Calu3 (cell line): ENCODE results near the gene HAUS6. TPM values are rescaled to one million over a fixed set of nuclear protein-coding genes. Genes with fewer than 3 reads are reported as not detected.

Source experiments
- BruUV-seq: library from RNA; stranded (reverse); fragments of 400-500 nt; replicated peaks from 2 replicates; lab custom pipeline; 2021; lab: Mats Ljungman, UMichigan
- CTCF ChIA-PET: fragments of 300-600 bp; sonication (Branson Sonifier 250); formaldehyde crosslinking; loops from one replicate; lab custom pipeline; 2022; ENCODE audit warnings: antibody characterized with exemption; lab: Charles Lee
- DNase-seq: peaks from one replicate; pipeline ENCODE4 v3.0.0; 2022
- H3K27ac Mint-ChIP-seq: one replicate; pipeline ENCODE4 v1.8.0; 2022; ENCODE audit warnings: mixed read lengths; ENCODE audit not compliant: unreplicated experiment
- H3K27me3 Mint-ChIP-seq: one replicate; pipeline ENCODE4 v1.8.0; 2022; ENCODE audit warnings: mixed read lengths; ENCODE audit not compliant: unreplicated experiment
- H3K36me3 Mint-ChIP-seq: one replicate; pipeline ENCODE4 v1.8.0; 2022; ENCODE audit warnings: mild to moderate bottlenecking, moderate library complexity, mixed read lengths; ENCODE audit not compliant: insufficient read depth, unreplicated experiment
- H3K4me1 Mint-ChIP-seq: one replicate; pipeline ENCODE4 v1.8.0; 2022; ENCODE audit warnings: mild to moderate bottlenecking, low read depth, mixed read lengths; ENCODE audit not compliant: unreplicated experiment
- H3K4me3 Mint-ChIP-seq: one replicate; pipeline ENCODE4 v1.8.0; 2022; ENCODE audit warnings: mild to moderate bottlenecking, low read depth, moderate library complexity, mixed read lengths; ENCODE audit not compliant: unreplicated experiment
- H3K9me3 Mint-ChIP-seq: one replicate; pipeline ENCODE4 v1.8.0; 2022; ENCODE audit warnings: low read depth, mixed read lengths; ENCODE audit not compliant: unreplicated experiment
- CTCF ChIP-seq: fragments of 200-600 bp; IDR thresholded peaks from one replicate; pipeline ENCODE4 v1.8.0; 2022; ENCODE audit warnings: antibody characterized with exemption; ENCODE audit not compliant: unreplicated experiment
- intact Hi-C: fragments of 100-400 bp; cut with micrococcal nuclease; formaldehyde crosslinking; loops from one replicate; pipeline ENCODE4 v1.10.0; 2022; ENCODE audit not compliant: unreplicated experiment
- total RNA-seq: library from RNA; stranded (reverse); gene quantifications from 2 replicates; pipeline ENCODE4 v1.2.3, GENCODE V29; 2022

HAUS6 gene
- total RNA-seq, 1 experiment from 2014 or later = 15.7 TPM

GRCh38 chr9:19009391-19009965, 93.2 kb downstream of the HAUS6 start:
- DNase-seq = no peak
- Mint-ChIP-seq H3K9me3 (no peaks in the 10 kb centered on the region), H3K4me1 (no peaks in the 10 kb centered on the region), H3K36me3 (no peaks in the 10 kb centered on the region), H3K27ac (no peak overlapping the region), H3K4me3 (no peak overlapping the region), H3K27me3 (no peaks in the 10 kb centered on the region)
- no peak for TF ChIP-seq CTCF
- CTCF ChIA-PET = interaction anchor here (1.3 kb wide), 1 partner anchor 13 kb away, joined by 5 read pairs; no protein-coding TSS in a partner anchor
- intact Hi-C loops = no loop called here
- no TSS peak for BruUV-seq

Other genes starting within 250 kb of the HAUS6 start
- 0.29 TPM in 1 of 2 replicates, not detected in the other for gene SAXO1, start 69.7 kb downstream of the HAUS6 start, total RNA-seq
- gene RRAGA, start 53.5 kb downstream of the HAUS6 start, total RNA-seq = 39.7 and 40.6 TPM in 2 replicates
- not detected in 2 replicates for gene PLIN2, start 24.6 kb upstream of the HAUS6 start, total RNA-seq
- gene DENND4C, start 127.8 kb upstream of the HAUS6 start, total RNA-seq = 28.5 and 32.2 TPM in 2 replicates